ENCODE results near the gene PILRB. TPM values are rescaled to one million over a fixed set of nuclear protein-coding genes. Genes with fewer than 3 reads are reported as not detected.
"Not testable (repeated sequence)": the region's sequence is repeated elsewhere in the genome, so short reads cannot be mapped to it uniquely, and the experiment has no call there.

PILRB gene
- total and polyA plus RNA-seq, 9 of the 15 experiments (the other 6 are each of a cell fraction or from before 2014, with no cell fraction given) = 6.2 to 94.6 (median 37.0) TPM

DNA sequence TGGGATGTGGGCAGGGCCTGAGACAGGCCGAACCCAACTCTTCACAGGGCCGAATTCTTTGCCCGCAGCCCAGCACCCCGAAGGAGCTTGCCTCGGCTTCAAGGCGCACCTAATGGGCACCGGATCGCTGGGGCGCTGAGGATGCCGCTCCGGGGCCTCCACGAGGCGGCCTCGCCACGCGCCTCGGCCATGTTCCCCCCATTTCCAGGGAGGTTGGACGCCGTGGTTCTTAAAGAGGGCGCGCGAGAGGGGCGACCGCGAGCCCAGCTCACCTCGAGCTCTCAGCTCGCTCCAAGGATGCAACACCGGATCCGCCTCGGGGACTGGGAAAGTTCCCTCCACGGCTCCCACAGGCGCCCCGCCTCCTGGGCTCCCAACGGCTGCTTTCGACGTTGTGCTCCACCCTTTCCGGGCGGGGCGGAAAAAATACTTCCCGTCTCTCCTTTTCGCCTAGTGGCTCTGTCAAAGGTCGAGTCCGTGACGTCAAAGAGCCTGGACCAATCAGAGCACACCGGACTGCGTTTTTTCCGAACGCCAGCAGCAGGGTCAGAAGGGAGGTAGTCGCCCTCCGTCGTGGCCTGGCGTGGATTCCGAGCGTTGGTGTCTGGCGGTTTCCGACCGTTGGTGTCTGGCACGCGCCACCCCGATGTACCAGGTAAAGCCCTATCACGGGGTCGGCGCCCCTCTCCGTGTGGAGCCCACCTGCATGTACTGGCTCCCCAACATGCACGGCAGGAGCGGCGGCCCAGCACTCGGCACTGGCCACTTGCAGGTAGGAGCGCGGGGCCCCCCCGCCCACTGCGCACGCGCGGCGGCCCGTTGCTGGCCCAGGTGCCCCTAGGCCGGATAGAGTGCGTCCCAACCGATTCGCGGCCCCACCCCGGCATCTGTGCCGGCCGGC lies 22.1 kb upstream of the PILRB start (continued):
- TF ChIP-seq, protein P1, sequence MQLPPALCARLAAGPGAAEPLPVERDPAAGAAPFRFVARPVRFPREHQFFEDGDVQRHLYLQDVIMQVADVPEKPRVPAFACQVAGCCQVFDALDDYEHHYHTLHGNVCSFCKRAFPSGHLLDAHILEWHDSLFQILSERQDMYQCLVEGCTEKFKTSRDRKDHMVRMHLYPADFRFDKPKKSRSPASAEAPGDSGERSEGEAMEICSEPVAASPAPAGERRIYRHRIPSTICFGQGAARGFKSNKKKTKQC (CRISPR knock-in tag; IDR thresholded peaks at IDR 0.05) = peak; percentile 24; the same call in 1 of the 2 replicates
- TF ChIP-seq ZBTB17 (CRISPR knock-in tag; IDR thresholded peaks at IDR 0.05) (peak; percentile 83; the same call in 1 of the 2 replicates), CTBP1 (IDR thresholded peaks at IDR 0.05; ENCODE audit: borderline replicate concordance) (peak; percentile 77; the same call in 1 of the 2 replicates), ETS1 (conservative IDR thresholded peaks at IDR 0.05; ENCODE audit: control insufficient read depth, low read depth, low read length) (peak; percentile 68; the same call in 1 of the 2 replicates), TARDBP (IDR thresholded peaks at IDR 0.05) (0 out of 2 replicates have a peak, but pooled peaks have one; percentile 55), ATF6 (CRISPR knock-in tag; IDR thresholded peaks at IDR 0.05) (peak; percentile 92), ETV1 (tag; conservative IDR thresholded peaks at IDR 0.05; ENCODE audit: low read depth) (peak; percentile 15; the same call in 1 of the 2 replicates), CXXC5 (CRISPR knock-in tag; IDR thresholded peaks at IDR 0.05) (peak; percentile 95), TBP (optimal IDR thresholded peaks at IDR 0.05; ENCODE audit: low read depth, low read length) (peak; percentile 74), RB1 (IDR thresholded peaks at IDR 0.05; ENCODE audit: low read depth) (peak; percentile 91), GTF2E2 (tag; IDR thresholded peaks at IDR 0.05) (peak; percentile 82), RBFOX2 (IDR thresholded peaks at IDR 0.05; ENCODE audit: low read depth, low read length) (peak; percentile 92), CREB1 (IDR thresholded peaks at IDR 0.05) (peak; percentile 80), CREB1 (CRISPR knock-in tag; IDR thresholded peaks at IDR 0.05) (peak; percentile 93), KAT7 (CRISPR knock-in tag; IDR thresholded peaks at IDR 0.05; ENCODE audit: borderline replicate concordance) (peak; percentile 23; the same call in 1 of the 2 replicates), TAF7 (tag; IDR thresholded peaks at IDR 0.05) (peak; percentile 83), MYBL2 (IDR thresholded peaks at IDR 0.05; ENCODE audit: low read depth) (peak; percentile 93), NR4A1 (tag; IDR thresholded peaks at IDR 0.05) (0 out of 2 replicates have a peak, but pooled peaks have one; percentile 37), PHF8 (IDR thresholded peaks at IDR 0.05; ENCODE audit: borderline replicate concordance, low read length) (peak; percentile 77)
- TF ChIP-seq, protein P2, sequence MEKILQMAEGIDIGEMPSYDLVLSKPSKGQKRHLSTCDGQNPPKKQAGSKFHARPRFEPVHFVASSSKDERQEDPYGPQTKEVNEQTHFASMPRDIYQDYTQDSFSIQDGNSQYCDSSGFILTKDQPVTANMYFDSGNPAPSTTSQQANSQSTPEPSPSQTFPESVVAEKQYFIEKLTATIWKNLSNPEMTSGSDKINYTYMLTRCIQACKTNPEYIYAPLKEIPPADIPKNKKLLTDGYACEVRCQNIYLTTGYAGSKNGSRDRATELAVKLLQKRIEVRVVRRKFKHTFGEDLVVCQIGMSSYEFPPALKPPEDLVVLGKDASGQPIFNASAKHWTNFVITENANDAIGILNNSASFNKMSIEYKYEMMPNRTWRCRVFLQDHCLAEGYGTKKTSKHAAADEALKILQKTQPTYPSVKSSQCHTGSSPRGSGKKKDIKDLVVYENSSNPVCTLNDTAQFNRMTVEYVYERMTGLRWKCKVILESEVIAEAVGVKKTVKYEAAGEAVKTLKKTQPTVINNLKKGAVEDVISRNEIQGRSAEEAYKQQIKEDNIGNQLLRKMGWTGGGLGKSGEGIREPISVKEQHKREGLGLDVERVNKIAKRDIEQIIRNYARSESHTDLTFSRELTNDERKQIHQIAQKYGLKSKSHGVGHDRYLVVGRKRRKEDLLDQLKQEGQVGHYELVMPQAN (IDR thresholded peaks at IDR 0.05; ENCODE audit: borderline replicate concordance) = peak; percentile 82
- not testable (repeated sequence) for TF ChIP-seq MYBL2 (CRISPR knock-in tag; IDR thresholded peaks at IDR 0.05; ENCODE audit: borderline replicate concordance); NR4A1 (CRISPR knock-in tag; IDR thresholded peaks at IDR 0.05)
